ENCODE measurements around the gene KCNH2. TPM values are rescaled to one million over a fixed set of nuclear protein-coding genes. Genes with fewer than 3 reads are reported as not detected.

Gene KCNH2
- total RNA-seq, 1 experiment from 2014 or later = 1.8 TPM

- CTCF ChIA-PET = interaction anchor here (1.6 kb wide), 1 partner anchor 10 kb away, joined by 3 read pairs; no protein-coding TSS in a partner anchor
- H3K4me1 ChIP-seq (ENCODE audit: control insufficient read depth, insufficient read depth, low read length) = no peaks in the 10 kb centered on the region; the same call in 1 of the 2 replicates
- in situ Hi-C loops (cut with HindIII; ENCODE audit: low pct_unique_long_range_greater_than_20kb, low sequenced_read_pairs) (no loop called here), intact Hi-C loops (cut with micrococcal nuclease; ENCODE audit: unreplicated experiment) (no loop called here)
- no peak for DNase-seq (ENCODE audit: low read depth, low spot score)
- TF ChIP-seq POLR2AphosphoS5 (IDR thresholded peaks at IDR 0.05; ENCODE audit: low read depth, low read length) = no peak
- TF ChIP-seq TCF7L2 (IDR thresholded peaks at IDR 0.05; ENCODE audit: low read depth, low read length) = no peak
- no peak for TF ChIP-seq CTCF (IDR thresholded peaks at IDR 0.05)
- no peak for TF ChIP-seq SIN3A (IDR thresholded peaks at IDR 0.05; ENCODE audit: borderline replicate concordance, insufficient read depth, low read depth, low read length)
- TF ChIP-seq, protein P1, sequence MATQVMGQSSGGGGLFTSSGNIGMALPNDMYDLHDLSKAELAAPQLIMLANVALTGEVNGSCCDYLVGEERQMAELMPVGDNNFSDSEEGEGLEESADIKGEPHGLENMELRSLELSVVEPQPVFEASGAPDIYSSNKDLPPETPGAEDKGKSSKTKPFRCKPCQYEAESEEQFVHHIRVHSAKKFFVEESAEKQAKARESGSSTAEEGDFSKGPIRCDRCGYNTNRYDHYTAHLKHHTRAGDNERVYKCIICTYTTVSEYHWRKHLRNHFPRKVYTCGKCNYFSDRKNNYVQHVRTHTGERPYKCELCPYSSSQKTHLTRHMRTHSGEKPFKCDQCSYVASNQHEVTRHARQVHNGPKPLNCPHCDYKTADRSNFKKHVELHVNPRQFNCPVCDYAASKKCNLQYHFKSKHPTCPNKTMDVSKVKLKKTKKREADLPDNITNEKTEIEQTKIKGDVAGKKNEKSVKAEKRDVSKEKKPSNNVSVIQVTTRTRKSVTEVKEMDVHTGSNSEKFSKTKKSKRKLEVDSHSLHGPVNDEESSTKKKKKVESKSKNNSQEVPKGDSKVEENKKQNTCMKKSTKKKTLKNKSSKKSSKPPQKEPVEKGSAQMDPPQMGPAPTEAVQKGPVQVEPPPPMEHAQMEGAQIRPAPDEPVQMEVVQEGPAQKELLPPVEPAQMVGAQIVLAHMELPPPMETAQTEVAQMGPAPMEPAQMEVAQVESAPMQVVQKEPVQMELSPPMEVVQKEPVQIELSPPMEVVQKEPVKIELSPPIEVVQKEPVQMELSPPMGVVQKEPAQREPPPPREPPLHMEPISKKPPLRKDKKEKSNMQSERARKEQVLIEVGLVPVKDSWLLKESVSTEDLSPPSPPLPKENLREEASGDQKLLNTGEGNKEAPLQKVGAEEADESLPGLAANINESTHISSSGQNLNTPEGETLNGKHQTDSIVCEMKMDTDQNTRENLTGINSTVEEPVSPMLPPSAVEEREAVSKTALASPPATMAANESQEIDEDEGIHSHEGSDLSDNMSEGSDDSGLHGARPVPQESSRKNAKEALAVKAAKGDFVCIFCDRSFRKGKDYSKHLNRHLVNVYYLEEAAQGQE (IDR thresholded peaks at IDR 0.05; ENCODE audit: insufficient read depth in 1 of 2, low read depth in 2 of 2, low read length in 1 of 2) = no peak
- POLR2A ChIA-PET = no interaction called here
- H3K27ac ChIP-seq (ENCODE audit: low read length) = no peak overlapping the region
- no peak overlapping the region for H3K4me3 ChIP-seq (ENCODE audit: low read depth in 2 of 2, low read length in 2 of 2)
- H3K9me3 ChIP-seq (ENCODE audit: control insufficient read depth, insufficient read depth, low read depth, low read length) = no peaks in the 10 kb centered on the region
- no peak for ATAC-seq
- H3K27me3 ChIP-seq (ENCODE audit: control insufficient read depth, insufficient read depth, low read length) = no peaks in the 10 kb centered on the region
- BruUV-seq (replicated peaks) = no TSS peak
- H3K36me3 ChIP-seq (ENCODE audit: control insufficient read depth, insufficient read depth, low read length) = no peaks in the 10 kb centered on the region
These were observed 18.4 kb upstream of the KCNH2 start for GRCh38 chr7:150996376-150997074.

- TF ChIP-seq, protein P1 (IDR thresholded peaks at IDR 0.05; ENCODE audit: insufficient read depth in 1 of 2, low read depth in 2 of 2, low read length in 1 of 2) = no peak
- no peak for TF ChIP-seq POLR2AphosphoS5 (IDR thresholded peaks at IDR 0.05; ENCODE audit: low read depth, low read length)
- TF ChIP-seq SIN3A (IDR thresholded peaks at IDR 0.05; ENCODE audit: borderline replicate concordance, insufficient read depth, low read depth, low read length) = no peak
- no peak for TF ChIP-seq CTCF (IDR thresholded peaks at IDR 0.05)
- no peak for TF ChIP-seq TCF7L2 (IDR thresholded peaks at IDR 0.05; ENCODE audit: low read depth, low read length)
- ChIA-PET POLR2A (no interaction called here), CTCF (interaction anchor here (0.8 to 1.2 kb wide), 4 partner anchors 13 to 32 kb away, joined by 3 to 4 read pairs (median 4); no protein-coding TSS in a partner anchor)
- Histone ChIP-seq H3K9me3 (ENCODE audit: control insufficient read depth, insufficient read depth, low read depth, low read length) (peaks cover 8% of the 10 kb centered on the region), H3K27me3 (ENCODE audit: control insufficient read depth, insufficient read depth, low read length) (no peaks in the 10 kb centered on the region), H3K36me3 (ENCODE audit: control insufficient read depth, insufficient read depth, low read length) (no peaks in the 10 kb centered on the region), H3K27ac (ENCODE audit: low read length) (no peak overlapping the region), H3K4me3 (ENCODE audit: low read depth in 2 of 2, low read length in 2 of 2) (no peak overlapping the region), H3K4me1 (ENCODE audit: control insufficient read depth, insufficient read depth, low read length) (no peaks in the 10 kb centered on the region; the same call in 1 of the 2 replicates)
- in situ Hi-C loops (cut with HindIII; ENCODE audit: low pct_unique_long_range_greater_than_20kb, low sequenced_read_pairs) (no loop called here), intact Hi-C loops (cut with micrococcal nuclease; ENCODE audit: unreplicated experiment) (no loop called here)
- DNase-seq (ENCODE audit: low read depth, low spot score) (no peak), ATAC-seq (no peak)
- BruUV-seq (replicated peaks) = no TSS peak
These were observed 16.9 kb upstream of the KCNH2 start for GRCh38 chr7:150994838-150995510.
